HL-60 (cell line): ENCODE measurements around the gene PTPRR.

Experiments used
- DNase-seq, 2 experiments: peaks; one replicate each; pipeline ENCODE4 v3.0.0-alpha.2; 2010 to 2020; ENCODE audit warnings: low read depth in 1 of 2, low spot score in 1 of 2
- H3K27ac ChIP-seq: fragments of 250-450 bp; sonication (Bioruptor Pico); replicated peaks from 2 replicates; pipeline ENCODE4 v1.5.1; 2020; ENCODE audit warnings: mild to moderate bottlenecking, moderate library complexity
- H3K27me3 ChIP-seq: fragments of 250-450 bp; sonication (Bioruptor Pico); 2 replicates; pipeline ENCODE4 v1.5.1; 2021; ENCODE audit warnings: mild to moderate bottlenecking, moderate library complexity; ENCODE audit not compliant: insufficient read depth, poor library complexity, severe bottlenecking
- H3K4me3 ChIP-seq: replicated peaks from 2 replicates; pipeline ENCODE4 v1.5.1; 2011; ENCODE audit warnings: mild to moderate bottlenecking, control low read depth, low read length; ENCODE audit not compliant: insufficient read depth
- CTCF ChIP-seq: IDR thresholded peaks from one replicate; pipeline ENCODE4 v1.5.1; 2011; ENCODE audit warnings: low read length, control low read depth, inconsistent platforms; ENCODE audit not compliant: insufficient read depth
- GABPA ChIP-seq: IDR thresholded peaks from 2 replicates; pipeline ENCODE4 v1.6.1; 2012; ENCODE audit warnings: low read depth
- POLR2AphosphoS5 ChIP-seq: IDR thresholded peaks from 2 replicates; pipeline ENCODE4 v1.6.1; 2012; ENCODE audit warnings: low read depth
- REST ChIP-seq: IDR thresholded peaks from 2 replicates; pipeline ENCODE4 v1.6.1; 2012; ENCODE audit warnings: low read depth; ENCODE audit not compliant: insufficient replicate concordance
- SPI1 ChIP-seq: IDR thresholded peaks from 2 replicates; pipeline ENCODE4 v1.6.1; 2012; ENCODE audit warnings: low read depth, mild to moderate bottlenecking, borderline replicate concordance

PTPRR gene

GRCh38 chr12:70839544-70839943 is 81.0 kb downstream of the PTPRR start:
- TF ChIP-seq SPI1, result no peak
- no peak for TF ChIP-seq CTCF
- DNase-seq, result no peak

GRCh38 chr12:70838127-70838526 is 82.4 kb downstream of the PTPRR start:
- no peaks in the 10 kb centered on the region for H3K27me3 ChIP-seq
- no peak for TF ChIP-seq POLR2AphosphoS5
- TF ChIP-seq GABPA, result no peak
- no peak for TF ChIP-seq SPI1
- TF ChIP-seq CTCF, result no peak
- TF ChIP-seq REST, result no peak
- DNase-seq, result no peak
- no peak overlapping the region for H3K27ac ChIP-seq
- H3K4me3 ChIP-seq, result no peak overlapping the region

More at GRCh38 chr12:70839544-70839943, 81.0 kb downstream of the PTPRR start:
- Histone ChIP-seq H3K27me3 (no peaks in the 10 kb centered on the region), H3K27ac (no peak overlapping the region), H3K4me3 (no peak overlapping the region)

- DNase-seq, result no peak
- Histone ChIP-seq H3K4me3 (no peak overlapping the region), H3K27me3 (no peaks in the 10 kb centered on the region), H3K27ac (no peak overlapping the region)
- no peak for TF ChIP-seq POLR2AphosphoS5
- no peak for TF ChIP-seq REST
- TF ChIP-seq CTCF, result no peak
- TF ChIP-seq SPI1, result no peak
- TF ChIP-seq GABPA, result no peak
Observed at GRCh38 chr12:70837026-70837425, 83.5 kb downstream of the PTPRR start.

- TF ChIP-seq POLR2AphosphoS5 (no peak), CTCF (no peak), SPI1 (no peak), REST (no peak), GABPA (no peak)
- no peak overlapping the region for H3K27ac ChIP-seq
- DNase-seq, result no peak
- H3K4me3 ChIP-seq, result no peak overlapping the region
- no peaks in the 10 kb centered on the region for H3K27me3 ChIP-seq
Observed at GRCh38 chr12:70835948-70836347, 84.6 kb downstream of the PTPRR start.
